Endothelial cell of hepatic sinusoid (primary cell): ENCODE measurements around the gene CXorf65.

Experiments
- in situ Hi-C: cut with HindIII; loops from 2 replicates; pipeline ENCODE4 v1.10.0; 2017; ENCODE audit warnings: low sequenced_read_pairs

Gene CXorf65

DNA sequence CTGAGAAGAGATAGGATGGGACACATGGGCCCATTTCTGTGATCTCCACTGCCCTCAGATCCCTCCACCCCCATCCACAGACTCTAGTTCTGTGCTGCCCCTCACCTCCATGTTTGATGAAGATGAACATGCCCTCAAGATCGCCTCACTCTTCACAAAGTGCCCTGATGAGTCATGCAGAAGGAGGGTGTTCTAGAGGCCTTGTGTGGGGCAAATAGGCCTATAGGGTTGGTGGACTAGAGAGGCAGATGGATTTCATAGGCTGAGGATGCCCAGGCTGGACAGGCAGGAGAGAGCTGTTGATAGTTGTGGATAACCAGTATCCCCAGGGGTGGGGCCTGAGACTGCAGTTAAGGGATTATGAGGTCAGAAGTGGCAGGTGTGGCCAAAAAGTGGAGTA is at the start of gene CXorf65:
Gene CXorf65 (minus strand): TSS at position 314 of the 400 bp plus-strand sequence. CDS start 184 bp downstream, at position 130.
- in situ Hi-C loops, result no loop called here

DNA sequence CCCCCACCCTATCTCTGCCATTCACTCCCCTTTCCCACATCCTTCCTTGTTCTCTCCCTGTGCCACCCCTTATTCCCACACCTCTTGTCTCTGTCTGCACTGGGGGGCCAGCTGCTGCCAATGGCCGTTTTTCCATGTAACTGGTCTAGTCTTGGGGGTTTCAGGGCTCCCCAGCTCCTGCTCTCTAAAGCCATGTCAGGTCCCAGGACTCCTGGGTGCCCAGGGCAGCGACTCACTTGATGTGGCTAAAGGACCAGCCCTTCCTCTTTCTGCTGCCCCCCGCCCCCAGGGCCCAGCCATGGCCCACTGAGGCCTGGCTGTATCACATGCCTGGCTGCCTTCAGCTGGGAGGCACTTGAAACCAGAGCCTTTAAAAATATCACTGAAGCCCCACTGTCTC is 48.1 kb upstream of the CXorf65 start:
- in situ Hi-C loops, result loop anchor here (25.0 kb wide), 1 partner anchor 92 kb away; the partner anchor contains the start of gene SNX12

DNA sequence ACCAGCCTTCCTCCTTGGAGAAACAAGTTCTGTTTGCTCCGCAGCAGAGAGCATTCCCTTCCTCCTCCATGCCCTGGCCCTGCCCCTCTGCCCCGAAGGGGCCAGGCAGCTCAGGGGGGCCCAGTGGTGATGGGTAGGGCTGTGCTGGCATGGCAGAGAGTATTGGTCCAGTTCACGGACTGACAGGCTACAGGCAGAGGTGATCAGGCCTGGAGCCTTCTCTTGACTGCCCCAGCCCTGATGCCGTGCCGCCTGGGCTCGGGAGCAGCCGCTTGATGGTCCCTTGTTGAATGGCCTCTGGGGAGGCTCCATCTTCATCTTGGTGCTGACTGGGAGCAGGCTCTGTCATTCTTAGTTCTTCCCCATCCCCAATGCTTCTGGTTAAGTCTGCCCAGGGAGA is 47.7 kb upstream of the CXorf65 start:
- in situ Hi-C loops, result loop anchor here (25.0 kb wide), 1 partner anchor 92 kb away; the partner anchor contains the start of gene SNX12

DNA sequence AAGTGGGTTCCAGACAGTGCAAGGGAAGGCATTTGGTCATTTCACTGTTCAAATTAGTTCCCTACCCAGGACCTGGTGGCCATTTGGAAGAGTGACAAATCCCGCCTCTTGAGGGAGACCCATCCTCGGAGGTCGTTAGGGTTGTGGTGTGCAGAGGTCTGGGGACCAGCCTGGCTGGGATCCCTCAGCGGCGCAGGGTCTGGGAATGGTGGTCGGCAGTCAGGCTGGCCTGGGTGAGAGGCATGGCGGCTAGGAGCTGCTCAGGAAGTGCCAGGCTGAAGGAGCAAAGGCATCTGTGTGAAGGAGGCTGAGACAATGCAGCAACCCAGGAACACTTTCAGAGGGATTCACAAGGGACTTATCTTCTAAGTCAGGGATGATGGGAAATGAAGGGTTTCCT is 44.8 kb upstream of the CXorf65 start:
- in situ Hi-C loops, result loop anchor here (25.0 kb wide), 1 partner anchor 89 kb away; the partner anchor contains the start of gene SNX12

DNA sequence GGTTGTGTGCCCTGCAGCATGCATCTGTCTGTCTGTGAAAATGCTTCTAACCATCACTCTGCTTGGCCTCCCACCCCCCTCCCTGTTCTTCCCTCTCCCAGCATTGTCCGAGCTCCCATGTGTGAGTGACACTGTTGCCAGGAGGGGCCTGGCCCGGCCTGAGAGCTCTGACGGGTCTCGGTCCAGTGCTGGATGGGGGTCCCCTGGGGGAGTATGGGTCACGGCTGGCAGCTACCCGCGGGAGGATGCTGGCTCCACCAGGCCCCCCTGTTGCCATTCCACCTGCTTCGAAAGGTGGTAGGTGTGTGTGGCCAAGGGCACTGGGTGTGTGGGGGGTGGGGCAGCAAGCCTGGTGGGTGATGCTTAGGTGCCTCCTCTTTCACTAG is 41.7 kb upstream of the CXorf65 start:
- in situ Hi-C loops, result no loop called here

DNA sequence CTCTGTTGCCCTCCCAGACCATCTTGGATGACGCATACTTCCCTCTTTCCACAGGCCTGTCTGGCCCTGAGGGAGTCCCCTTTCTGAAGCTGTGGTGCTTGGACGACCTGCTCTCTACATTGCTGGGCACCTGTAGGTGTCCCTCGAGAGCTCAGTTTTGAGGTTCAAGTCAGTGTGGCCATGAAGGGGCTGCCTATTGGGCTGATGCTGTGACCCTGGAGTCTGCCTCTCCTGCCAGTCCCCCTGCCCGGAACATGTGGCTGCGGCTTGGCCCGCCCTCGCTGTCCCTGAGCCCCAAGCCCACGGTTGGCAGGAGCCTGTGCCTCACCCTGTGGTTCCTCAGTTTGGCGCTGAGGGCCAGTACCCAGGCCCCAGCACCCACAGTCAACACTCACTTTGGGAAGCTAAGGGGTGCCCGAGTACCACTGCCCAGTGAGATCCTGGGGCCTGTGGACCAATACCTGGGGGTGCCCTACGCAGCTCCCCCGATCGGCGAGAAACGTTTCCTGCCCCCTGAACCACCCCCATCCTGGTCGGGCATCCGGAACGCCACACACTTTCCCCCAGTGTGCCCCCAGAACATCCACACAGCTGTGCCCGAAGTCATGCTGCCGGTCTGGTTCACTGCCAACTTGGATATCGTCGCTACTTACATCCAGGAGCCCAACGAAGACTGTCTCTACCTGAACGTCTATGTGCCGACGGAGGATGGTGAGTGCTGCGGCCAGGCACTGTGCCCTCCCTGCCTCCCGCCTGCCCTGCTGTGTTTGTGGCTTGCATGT is 41.1 kb upstream of the CXorf65 start:
- in situ Hi-C loops, result no loop called here

DNA sequence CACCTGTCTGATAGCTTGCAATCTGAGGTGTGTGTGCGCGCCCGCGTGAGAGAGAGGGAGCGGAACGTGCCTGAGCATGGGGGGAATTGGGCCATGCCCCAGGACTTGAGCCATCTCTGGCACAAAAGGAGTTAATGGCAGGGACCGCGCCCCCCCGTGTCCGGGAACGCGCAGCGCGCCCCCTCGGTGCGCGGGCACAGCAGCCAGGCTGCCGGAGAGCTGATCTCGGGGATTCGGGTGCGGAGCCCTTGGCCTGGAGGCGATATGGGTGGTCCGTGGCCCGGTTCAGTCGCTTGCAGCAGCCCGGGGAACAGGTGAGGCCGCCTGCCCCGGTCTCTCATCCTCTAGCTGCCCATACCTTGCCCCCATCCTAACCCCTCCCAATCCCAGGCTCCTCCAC is 38.1 kb upstream of the CXorf65 start, which contains the start of gene NLGN3:
Gene NLGN3 (plus strand): TSS at position 191 of the 400 bp plus-strand sequence. CDS start 2,909 bp downstream, outside the sequence.
- in situ Hi-C loops, result no loop called here

DNA sequence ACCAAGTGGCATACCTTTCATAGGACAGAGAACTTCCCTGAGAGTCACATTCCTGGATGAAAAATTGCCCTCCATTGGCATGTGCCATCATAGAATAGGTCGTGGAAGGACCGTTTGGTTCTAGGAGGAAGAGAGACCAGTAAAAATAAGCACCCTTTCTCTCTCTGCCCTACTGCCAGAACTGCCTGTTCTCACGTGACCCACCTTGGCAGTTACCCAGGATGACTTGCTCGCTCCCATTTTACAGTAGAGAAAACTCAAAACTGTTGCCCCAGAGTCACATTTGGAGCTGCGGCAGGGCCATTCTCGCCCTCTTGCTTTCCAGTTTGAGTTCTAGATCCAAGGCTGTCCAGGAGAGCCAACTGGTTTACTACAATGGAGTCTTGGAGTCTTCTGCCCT is 37.0 kb upstream of the CXorf65 start:
- in situ Hi-C loops, result no loop called here

DNA sequence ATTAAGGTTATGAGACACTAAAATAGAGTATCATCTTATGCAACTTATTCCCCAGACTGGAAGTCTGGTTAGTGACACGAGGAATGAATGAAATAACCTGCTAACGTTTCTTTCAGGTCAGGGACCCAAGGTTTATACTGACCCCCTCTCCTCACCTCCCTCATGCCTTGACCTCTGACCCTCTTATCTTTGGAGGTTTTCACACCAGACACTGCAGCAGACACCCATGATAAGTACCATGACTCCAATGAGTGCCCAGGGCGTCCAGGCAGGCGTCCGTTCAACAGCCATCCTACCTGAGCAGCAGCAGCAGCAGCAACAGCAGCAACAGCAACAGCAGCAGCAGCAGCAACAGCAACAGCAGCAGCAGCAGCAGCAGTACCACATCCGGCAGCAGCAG is 33.9 kb upstream of the CXorf65 start:
- in situ Hi-C loops, result no loop called here

DNA sequence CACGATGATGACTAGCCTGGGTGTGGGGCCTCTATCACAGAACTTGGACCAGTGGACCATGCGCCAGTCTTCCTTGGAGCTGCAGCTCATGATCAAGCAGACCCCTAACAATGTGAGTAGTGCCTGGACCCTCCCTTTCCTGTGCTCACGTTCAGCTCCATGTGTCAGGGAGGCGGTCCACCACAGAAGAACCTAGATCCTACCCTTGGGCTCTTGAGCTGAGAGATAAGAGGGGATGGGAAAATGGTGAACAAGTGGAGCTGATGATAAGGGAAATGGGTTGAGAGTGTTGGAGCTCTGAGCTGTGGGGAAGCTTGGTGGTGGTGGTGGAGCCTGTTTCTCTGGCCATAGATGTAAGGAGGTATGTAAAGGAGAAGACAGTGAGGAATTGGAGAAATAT is 25.0 kb upstream of the CXorf65 start:
- in situ Hi-C loops, result no loop called here

DNA sequence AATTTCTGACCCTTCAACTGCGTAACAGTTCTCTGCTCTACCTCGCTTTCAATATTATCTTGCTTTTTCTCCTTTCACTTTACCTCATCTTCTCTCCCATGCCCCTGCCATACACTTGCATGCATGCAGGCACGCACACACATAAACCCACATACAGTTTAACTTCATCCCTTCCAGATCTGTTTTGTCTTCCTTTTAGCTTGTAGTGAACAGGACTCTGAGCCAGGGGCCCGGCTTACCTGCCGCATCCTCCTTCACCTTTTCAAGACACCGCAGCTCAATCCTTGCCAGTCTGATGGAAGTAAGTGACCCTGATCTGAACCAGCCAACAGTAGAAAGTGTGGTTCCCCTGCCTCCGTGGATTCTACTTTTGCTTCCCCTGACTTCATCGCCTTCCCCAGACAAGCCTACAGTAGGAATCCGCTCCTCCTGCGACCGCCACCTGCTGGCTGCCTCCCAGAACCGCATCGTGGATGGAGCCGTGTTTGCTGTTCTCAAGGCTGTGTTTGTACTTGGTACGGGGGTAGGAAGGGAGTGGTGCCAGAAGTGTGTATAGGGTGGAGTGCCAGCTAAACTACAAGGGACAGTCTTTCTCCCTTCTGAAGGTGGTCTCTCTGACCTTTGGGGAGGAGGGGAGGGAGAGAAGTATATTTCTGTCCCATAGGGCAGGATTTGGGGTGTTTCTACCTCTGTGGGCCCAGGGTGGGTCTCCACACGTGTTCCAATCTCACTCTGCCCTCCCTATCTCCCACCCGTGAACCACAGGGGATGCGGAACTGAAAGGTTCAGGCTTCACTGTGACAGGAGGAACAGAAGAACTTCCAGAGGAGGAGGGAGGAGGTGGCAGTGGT is 22.6 kb upstream of the CXorf65 start:
- in situ Hi-C loops, result no loop called here

DNA sequence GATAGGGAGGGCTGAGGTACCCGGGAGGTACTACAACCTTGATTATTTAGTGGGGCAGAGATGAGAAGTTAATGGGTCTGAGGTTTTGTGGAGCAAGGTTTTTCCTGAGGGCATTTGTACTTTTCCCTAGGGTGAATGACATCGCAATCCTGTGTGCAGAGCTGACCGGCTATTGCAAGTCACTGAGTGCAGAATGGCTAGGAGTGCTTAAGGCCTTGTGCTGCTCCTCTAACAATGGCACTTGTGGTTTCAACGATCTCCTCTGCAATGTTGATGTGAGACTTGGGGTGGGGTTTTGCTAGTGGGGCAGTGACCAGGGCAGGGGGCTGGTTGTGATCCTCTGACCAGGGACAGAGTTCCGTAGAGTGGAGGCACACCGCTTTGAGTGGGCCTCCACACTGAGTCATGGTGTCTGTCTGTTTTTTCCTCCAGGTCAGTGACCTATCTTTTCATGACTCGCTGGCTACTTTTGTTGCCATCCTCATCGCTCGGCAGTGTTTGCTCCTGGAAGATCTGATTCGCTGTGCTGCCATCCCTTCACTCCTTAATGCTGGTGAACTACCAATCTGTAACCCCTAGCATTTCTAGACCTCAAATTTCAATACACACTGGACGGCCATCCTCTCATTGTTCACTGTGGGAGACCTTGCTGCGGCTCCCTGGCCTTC is 21.8 kb upstream of the CXorf65 start:
- in situ Hi-C loops, result no loop called here

DNA sequence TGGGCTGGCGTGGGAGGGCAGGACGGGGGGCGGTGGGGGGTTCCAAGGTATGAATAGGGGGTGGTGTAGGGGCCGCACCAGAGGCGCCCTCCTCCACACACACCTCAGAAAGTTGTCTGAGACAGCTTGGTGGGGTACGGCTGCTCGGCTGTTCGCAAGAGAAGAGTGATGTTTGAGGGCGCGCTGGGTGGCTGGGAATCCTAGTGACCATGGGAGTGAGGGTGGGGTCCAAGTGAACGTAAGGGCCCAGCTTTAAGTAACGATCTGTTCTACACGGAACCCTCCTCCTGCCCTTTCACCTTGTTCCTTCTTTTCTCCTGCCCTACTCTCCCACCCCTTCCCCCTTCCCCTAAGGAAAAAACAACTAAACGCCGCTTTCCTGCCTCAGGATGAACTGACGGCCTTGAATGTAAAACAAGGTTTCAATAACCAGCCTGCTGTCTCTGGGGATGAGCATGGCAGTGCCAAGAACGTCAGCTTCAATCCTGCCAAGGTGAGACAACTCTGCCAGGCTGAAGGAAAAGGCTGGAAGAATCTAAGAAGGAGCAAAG is 12.5 kb upstream of the CXorf65 start:
- in situ Hi-C loops, result no loop called here

DNA sequence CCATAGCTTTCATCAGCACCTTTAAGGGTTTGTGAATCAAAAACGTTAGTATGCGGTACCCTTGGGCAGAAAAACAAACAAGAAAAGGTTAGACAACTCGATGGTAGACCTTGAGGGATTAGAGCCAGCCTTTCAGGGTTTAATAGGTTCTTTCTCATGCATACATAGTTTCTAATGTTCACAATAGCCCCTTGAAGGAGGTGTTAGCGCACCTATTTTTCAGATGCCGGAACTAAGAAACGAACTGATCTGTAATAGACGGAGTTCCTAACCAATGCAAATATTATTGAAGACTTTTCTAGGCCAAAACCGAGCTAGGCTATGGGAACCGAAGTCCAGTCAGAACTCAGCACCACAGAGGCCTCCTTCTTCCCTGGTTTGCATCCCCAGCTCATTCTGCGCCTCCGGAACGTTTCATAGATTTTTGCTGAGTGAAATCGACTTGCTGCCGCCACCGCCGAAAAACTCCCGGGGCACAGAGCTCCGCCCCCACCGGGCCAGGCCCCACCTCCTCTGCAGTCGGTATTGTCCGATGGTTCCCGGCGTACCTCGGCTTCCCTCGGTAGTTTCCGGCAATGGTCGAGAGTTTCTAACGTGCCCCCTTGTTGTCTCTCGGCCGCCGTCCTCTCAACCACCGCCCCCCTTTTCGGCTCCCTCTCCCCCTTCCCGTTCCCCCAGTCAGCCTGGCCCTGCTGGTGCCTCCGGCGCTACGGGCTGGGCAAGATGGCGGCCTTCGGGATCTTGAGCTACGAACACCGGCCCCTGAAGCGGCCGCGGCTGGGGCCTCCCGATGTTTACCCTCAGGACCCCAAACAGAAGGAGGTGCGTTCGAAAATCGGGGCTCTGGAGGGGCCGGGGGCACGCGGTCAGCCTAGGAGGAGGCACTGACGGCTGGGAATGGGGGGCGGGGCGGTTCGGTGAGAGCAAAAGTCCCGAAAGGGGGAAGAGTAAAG is 11.8 kb upstream of the CXorf65 start, which contains the start of gene MED12:
Gene MED12 (plus strand): TSS at position 565 of the 953 bp plus-strand sequence. CDS start 159 bp downstream, at position 724.
- in situ Hi-C loops, result no loop called here

DNA sequence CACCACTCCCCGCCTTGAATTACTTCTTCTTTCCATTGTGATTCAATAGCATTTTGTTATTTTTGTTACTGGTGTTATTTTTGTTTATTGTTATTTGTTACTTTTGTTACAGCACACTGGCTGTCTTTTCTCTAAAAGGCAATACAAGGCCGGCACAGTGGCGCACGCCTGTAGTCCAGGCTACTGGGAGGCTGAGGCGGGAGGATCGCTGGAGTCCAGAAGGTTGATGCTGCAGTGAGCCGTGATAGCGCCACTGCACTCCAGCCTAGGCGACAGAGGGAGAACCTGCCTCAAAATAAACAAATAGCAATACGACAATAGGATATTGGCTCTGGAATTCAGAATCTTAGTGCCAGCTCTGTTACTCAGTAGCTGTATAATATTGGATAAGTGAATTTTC is 10.8 kb upstream of the CXorf65 start:
- in situ Hi-C loops, result no loop called here

DNA sequence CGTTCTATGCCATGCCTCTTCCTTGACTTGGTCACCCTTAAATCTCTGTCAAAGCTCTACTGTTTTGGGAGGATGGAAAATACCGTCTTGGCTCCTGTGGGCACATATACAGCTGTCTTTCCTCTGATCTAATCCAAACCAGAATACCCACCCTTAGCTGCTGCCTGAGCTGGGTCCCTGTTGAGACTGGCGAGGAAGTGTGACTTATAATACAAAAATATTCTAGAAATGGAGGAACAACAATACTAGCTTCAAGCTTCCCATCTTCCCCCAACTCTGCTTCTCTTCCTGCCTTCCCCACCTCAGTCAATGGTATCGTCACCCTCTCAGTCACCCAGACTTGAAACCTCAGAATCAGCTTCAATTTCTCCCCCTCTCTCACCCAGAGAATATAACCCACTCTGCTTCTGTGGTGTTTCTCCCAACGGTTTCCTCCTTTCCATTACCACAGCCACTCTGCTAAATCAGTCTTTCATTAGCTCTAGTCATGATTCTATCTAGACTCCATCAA is 5.4 kb upstream of the CXorf65 start:
- in situ Hi-C loops, result no loop called here

DNA sequence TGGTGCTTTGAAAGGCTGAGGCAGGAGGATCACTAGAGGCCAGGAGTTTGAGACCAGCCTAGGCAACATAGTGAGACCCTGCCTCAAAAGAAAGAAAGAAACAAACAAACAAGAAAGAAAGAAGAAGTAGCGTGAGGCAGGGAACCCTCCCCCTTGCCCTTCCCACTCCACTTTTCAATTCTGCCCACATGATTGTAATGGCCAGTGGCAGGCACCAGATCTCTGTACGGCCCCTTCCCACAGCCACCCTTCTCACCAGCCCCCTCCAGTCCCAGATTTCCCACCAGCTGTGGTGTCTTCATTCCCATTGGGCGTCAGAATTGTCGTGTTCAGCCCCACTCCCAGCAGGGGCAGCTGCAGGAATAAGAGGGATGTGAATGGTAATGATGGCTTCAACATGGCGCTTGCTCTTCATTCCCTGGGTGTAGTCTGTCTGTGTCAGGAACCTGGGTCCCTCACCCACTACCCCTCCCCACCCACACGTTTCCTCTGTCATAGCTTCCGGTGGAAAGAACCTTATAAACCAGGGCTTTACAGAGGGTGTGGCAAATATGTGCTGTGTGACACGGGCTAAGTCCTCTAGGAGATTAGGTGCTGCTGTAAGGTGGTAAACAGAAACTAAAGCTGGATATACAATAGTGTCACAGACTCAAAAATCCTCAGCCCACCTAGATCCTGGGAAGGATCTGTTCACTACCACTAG is 4.8 kb upstream of the CXorf65 start, which contains the start of gene IL2RG:
Gene IL2RG (minus strand): TSS at position 437 of the 703 bp plus-strand sequence. CDS start 38 bp downstream, at position 399.
- in situ Hi-C loops, result no loop called here

DNA sequence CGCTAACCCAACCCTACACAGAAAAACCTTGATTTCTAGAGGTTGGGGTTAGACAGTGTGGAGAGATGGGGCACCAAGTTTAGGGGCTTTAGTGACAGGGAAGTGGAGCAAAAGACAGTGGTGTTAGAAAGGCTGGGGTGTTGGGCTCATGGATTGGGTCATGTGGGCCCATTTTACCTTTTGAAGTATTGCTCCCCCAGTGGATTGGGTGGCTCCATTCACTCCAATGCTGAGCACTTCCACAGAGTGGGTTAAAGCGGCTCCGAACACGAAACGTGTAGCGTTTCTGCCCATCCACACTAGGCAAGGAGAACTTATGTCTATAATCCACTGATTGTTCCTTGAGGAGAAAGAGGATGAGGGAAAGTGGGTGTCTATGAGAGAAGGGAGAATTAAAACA is 2.5 kb upstream of the CXorf65 start:
- in situ Hi-C loops, result no loop called here
